SK-N-SH treated with all-trans-retinoic acid at 6 μM for 48 hours (cell line): Measurements from ENCODE around the gene SOX21.

Source experiments
- ARNTL ChIP-seq: fragments of 450-650 bp; formaldehyde crosslinking; IDR thresholded peaks from 2 replicates; pipeline ENCODE4 v1.5.0; 2020; ENCODE audit warnings: low read depth, mild to moderate bottlenecking, moderate library complexity, borderline replicate concordance
- BACH2 ChIP-seq: fragments of 250-450 bp; sonication (Bioruptor Pico); IDR thresholded peaks from 2 replicates; pipeline ENCODE4 v1.9.0; 2021; ENCODE audit warnings: mild to moderate bottlenecking, borderline replicate concordance
- CREB5 ChIP-seq: fragments of 250-450 bp; sonication (Bioruptor Pico); IDR thresholded peaks from 2 replicates; pipeline ENCODE4 v1.5.1; 2020; ENCODE audit warnings: low read depth, mild to moderate bottlenecking, moderate library complexity
- GLIS3 ChIP-seq: fragments of 250-450 bp; sonication (Bioruptor Pico); IDR thresholded peaks from 2 replicates; pipeline ENCODE4 v1.5.0; 2020; ENCODE audit warnings: mild to moderate bottlenecking, moderate library complexity
- ISL1 ChIP-seq: fragments of 250-450 bp; sonication (Bioruptor Pico); IDR thresholded peaks from 2 replicates; pipeline ENCODE4 v2.1.2; 2022; ENCODE audit warnings: mild to moderate bottlenecking, moderate library complexity
- OSR1 ChIP-seq: fragments of 250-450 bp; sonication (Bioruptor Pico); IDR thresholded peaks from 2 replicates; pipeline ENCODE4 v1.8.0; 2022; ENCODE audit warnings: moderate library complexity, mild to moderate bottlenecking, inconsistent platforms
- PATZ1 ChIP-seq: fragments of 250-450 bp; sonication (Bioruptor Pico); IDR thresholded peaks from 2 replicates; pipeline ENCODE4 v1.8.0; 2020; ENCODE audit warnings: mild to moderate bottlenecking, moderate library complexity, borderline replicate concordance
- RARB ChIP-seq: fragments of 250-450 bp; sonication (Bioruptor Pico); IDR thresholded peaks from 2 replicates; pipeline ENCODE4 v1.8.0; 2021; ENCODE audit warnings: mild to moderate bottlenecking, moderate library complexity
- SNAI2 ChIP-seq: fragments of 250-450 bp; sonication (Bioruptor Pico); IDR thresholded peaks from 2 replicates; pipeline ENCODE4 v1.5.0; 2020; ENCODE audit warnings: mild to moderate bottlenecking, moderate library complexity
- TCF4 ChIP-seq: fragments of 250-450 bp; sonication (Bioruptor Pico); IDR thresholded peaks from 2 replicates; pipeline ENCODE4 v1.8.0; 2021; ENCODE audit warnings: mild to moderate bottlenecking, moderate library complexity, borderline replicate concordance
- TSHZ2 ChIP-seq: fragments of 250-450 bp; sonication (Bioruptor Pico); IDR thresholded peaks from 2 replicates; pipeline ENCODE4 v1.5.0; 2020; ENCODE audit warnings: mild to moderate bottlenecking, moderate library complexity
- TF ChIP-seq, protein P1 (sequence below): fragments of 250-450 bp; sonication (Bioruptor Pico); IDR thresholded peaks from 2 replicates; pipeline ENCODE4 v1.8.0; 2021; ENCODE audit warnings: low read depth, mild to moderate bottlenecking, moderate library complexity, borderline replicate concordance

- no peak for TF ChIP-seq TSHZ2 (CRISPR knock-in tag)
- TF ChIP-seq TCF4 (CRISPR knock-in tag), result no peak
- TF ChIP-seq OSR1, result no peak
- TF ChIP-seq CREB5 (CRISPR knock-in tag), result no peak
- no peak for TF ChIP-seq RARB (CRISPR knock-in tag)
- TF ChIP-seq BACH2 (CRISPR knock-in tag), result no peak
- TF ChIP-seq SNAI2 (CRISPR knock-in tag), result no peak
- TF ChIP-seq ISL1 (CRISPR knock-in tag), result no peak
- no peak for TF ChIP-seq PATZ1 (CRISPR knock-in tag)
- TF ChIP-seq GLIS3 (CRISPR knock-in tag), result no peak
- no peak for TF ChIP-seq ARNTL (CRISPR knock-in tag)
- TF ChIP-seq, protein P1, sequence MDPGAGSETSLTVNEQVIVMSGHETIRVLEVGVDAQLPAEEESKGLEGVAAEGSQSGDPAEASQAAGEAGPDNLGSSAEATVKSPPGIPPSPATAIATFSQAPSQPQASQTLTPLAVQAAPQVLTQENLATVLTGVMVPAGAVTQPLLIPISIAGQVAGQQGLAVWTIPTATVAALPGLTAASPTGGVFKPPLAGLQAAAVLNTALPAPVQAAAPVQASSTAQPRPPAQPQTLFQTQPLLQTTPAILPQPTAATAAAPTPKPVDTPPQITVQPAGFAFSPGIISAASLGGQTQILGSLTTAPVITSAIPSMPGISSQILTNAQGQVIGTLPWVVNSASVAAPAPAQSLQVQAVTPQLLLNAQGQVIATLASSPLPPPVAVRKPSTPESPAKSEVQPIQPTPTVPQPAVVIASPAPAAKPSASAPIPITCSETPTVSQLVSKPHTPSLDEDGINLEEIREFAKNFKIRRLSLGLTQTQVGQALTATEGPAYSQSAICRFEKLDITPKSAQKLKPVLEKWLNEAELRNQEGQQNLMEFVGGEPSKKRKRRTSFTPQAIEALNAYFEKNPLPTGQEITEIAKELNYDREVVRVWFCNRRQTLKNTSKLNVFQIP (CRISPR knock-in tag), result no peak
Measured at GRCh38 chr13:94753327-94753726, 41.0 kb upstream of the SOX21 start.
